Left lung (tissue), 10 donors: Measurements from ENCODE around the gene NUDT6. TPM values are rescaled to one million over a fixed set of nuclear protein-coding genes. Genes with fewer than 3 reads are reported as not detected.
"Not testable (repeated sequence)": the region's sequence is repeated elsewhere in the genome, so short reads cannot be mapped to it uniquely, and the experiment has no call there.

Experiments
- ATAC-seq: fragments of 200-7000 bp; cut with Tn5 transposase; one replicate; pipeline ENCODE4 v1.9.1; 2020; ENCODE audit warnings: moderate library complexity
- DNase-seq, 4 donors: peaks; one replicate each; pipeline ENCODE4 v3.0.0-alpha.2; 2013 to 2020
- H3K27ac ChIP-seq, 2 donors: fragments of 200-600 bp; sonication (generic) in 1 of 2; one replicate each; pipeline versions ENCODE4 v1.5.0 to v1.8.0; 2020 to 2021
- H3K27me3 ChIP-seq, 2 donors: fragments of 200-600 bp; sonication (generic) in 1 of 2; one replicate each; pipeline versions ENCODE4 v1.5.0 to v1.8.0; 2020 to 2021
- H3K36me3 ChIP-seq, 2 donors: fragments of 200-600 bp; sonication (generic) in 1 of 2; one replicate each; pipeline versions ENCODE4 v1.5.0 to v1.8.0; 2020 to 2021
- H3K4me1 ChIP-seq, 2 donors: fragments of 200-600 bp; one replicate each; pipeline ENCODE4 v1.8.0; 2021
- H3K4me3 ChIP-seq, 2 donors: fragments of 200-600 bp; sonication (generic) in 1 of 2; one replicate each; pipeline versions ENCODE4 v1.5.0 to v1.8.0; 2020 to 2021; ENCODE audit warnings: mild to moderate bottlenecking in 1 of 2
- H3K9me3 ChIP-seq, 2 donors: fragments of 200-600 bp; sonication (generic) in 1 of 2; one replicate each; pipeline versions ENCODE4 v1.5.0 to v1.8.0; 2020 to 2021
- CTCF ChIP-seq, 2 donors: fragments of 200-600 bp; sonication (generic) in 1 of 2; IDR thresholded peaks; one replicate each; pipeline versions ENCODE4 v1.5.0 to v1.8.0; 2021; ENCODE audit warnings: antibody characterized with exemption in 2 of 2
- intact Hi-C, 2 donors: fragments of 100-400 bp; cut with DNase I; formaldehyde crosslinking; loops; one replicate each; pipeline versions ENCODE4 v1.11.2 to v1.14.2; 2022
- polyA plus RNA-seq, 6 donors: library from polyadenylated mRNA; unstranded; fragments of 120-200 nt; gene quantifications; one replicate each; pipeline ENCODE4 v1.2.1, GENCODE V29; 2013; ENCODE audit not compliant: insufficient read length in 6 of 6
- total RNA-seq, 2 donors: library from RNA; stranded (reverse); fragmentation: NEBNext Ultra II Directional; extraction: Animal tissue kit (Norgen Biotek cat#: 25700); gene quantifications; one replicate each; pipeline ENCODE4 v1.2.1, GENCODE V29; 2021
- donor health status: DM: no; HTN: yes; CAD: no.
- donor health status: DM: no; HTN: no; CAD: no.

The NUDT6 gene
- total and polyA plus RNA-seq, 8 donors: 5.1 to 19.9 (median 14.7) TPM

GRCh38 chr4:122879001-122879400 lies 43.4 kb downstream of the NUDT6 start:
- no peak for TF ChIP-seq CTCF (IDR thresholded peaks at IDR 0.05)
- no peak overlapping the region for H3K27ac ChIP-seq
- no peaks in the 10 kb centered on the region for H3K4me1 ChIP-seq
- DNase-seq: no peak
- intact Hi-C loops: no loop called here
- H3K27me3 ChIP-seq: no peaks in the 10 kb centered on the region
- no peak for ATAC-seq
- H3K9me3 ChIP-seq: no peaks in the 10 kb centered on the region
- H3K4me3 ChIP-seq: no peak overlapping the region
- no peaks in the 10 kb centered on the region for H3K36me3 ChIP-seq

- DNase-seq: no peak
- no peak overlapping the region for H3K4me3 ChIP-seq
- H3K4me1 ChIP-seq: no peaks in the 10 kb centered on the region
- no peaks in the 10 kb centered on the region for H3K9me3 ChIP-seq
- H3K36me3 ChIP-seq: no peaks in the 10 kb centered on the region
- no peak for ATAC-seq
- intact Hi-C loops: no loop called here
- no peak overlapping the region for H3K27ac ChIP-seq
- no peak for TF ChIP-seq CTCF (IDR thresholded peaks at IDR 0.05)
- no peaks in the 10 kb centered on the region for H3K27me3 ChIP-seq
Measured at GRCh38 chr4:122876456-122876855, 45.9 kb downstream of the NUDT6 start.

GRCh38 chr4:122875949-122876348 lies 46.4 kb downstream of the NUDT6 start:
- Histone ChIP-seq H3K9me3 (no peaks in the 10 kb centered on the region), H3K4me3 (no peak overlapping the region), H3K4me1 (no peaks in the 10 kb centered on the region), H3K27me3 (no peaks in the 10 kb centered on the region), H3K27ac (no peak overlapping the region), H3K36me3 (no peaks in the 10 kb centered on the region)
- ATAC-seq: no peak
- no peak for DNase-seq
- TF ChIP-seq CTCF (IDR thresholded peaks at IDR 0.05): no peak
- intact Hi-C loops: no loop called here

GRCh38 chr4:122873821-122874593 lies 48.4 kb downstream of the NUDT6 start:
- ATAC-seq (no peak), DNase-seq (no peak)
- no peak overlapping the region for H3K27ac ChIP-seq
- H3K9me3 ChIP-seq: no peaks in the 10 kb centered on the region
- H3K4me3 ChIP-seq: no peak overlapping the region
- H3K36me3 ChIP-seq: no peaks in the 10 kb centered on the region
- TF ChIP-seq CTCF (IDR thresholded peaks at IDR 0.05): no peak
- intact Hi-C loops: no loop called here
- H3K27me3 ChIP-seq: no peaks in the 10 kb centered on the region
- no peaks in the 10 kb centered on the region for H3K4me1 ChIP-seq

GRCh38 chr4:122873146-122873545 lies 49.3 kb downstream of the NUDT6 start:
- intact Hi-C loops: no loop called here
- H3K4me1 ChIP-seq: no peaks in the 10 kb centered on the region
- no peak overlapping the region for H3K27ac ChIP-seq
- H3K27me3 ChIP-seq: no peaks in the 10 kb centered on the region
- DNase-seq (no peak), ATAC-seq (no peak)
- TF ChIP-seq CTCF (IDR thresholded peaks at IDR 0.05): no peak
- no peaks in the 10 kb centered on the region for H3K9me3 ChIP-seq
- H3K4me3 ChIP-seq: no peak overlapping the region
- no peaks in the 10 kb centered on the region for H3K36me3 ChIP-seq

- H3K4me1 ChIP-seq, intact Hi-C loops, H3K27ac ChIP-seq, DNase-seq, ATAC-seq, H3K36me3 ChIP-seq, H3K4me3 ChIP-seq, H3K27me3 ChIP-seq, H3K9me3 ChIP-seq: not testable (repeated sequence)
Measured at GRCh38 chr4:122868235-122868634, 54.2 kb downstream of the NUDT6 start.
